Stimulated activated CD4-positive, alpha-beta T cell treated with anti-CD3 and anti-CD28 coated beads, Interleukin-12 subunit alpha, Interleukin-12 subunit beta, amount 100 ng/mL, for 24 hours (primary cell): ENCODE data around the gene DLL3.

Experiments used
- DNase-seq, 2 experiments: peaks; one replicate each; pipeline ENCODE4 v3.0.0-alpha.2; 2020; ENCODE audit warnings: low read depth in 2 of 2

Gene DLL3

DNA sequence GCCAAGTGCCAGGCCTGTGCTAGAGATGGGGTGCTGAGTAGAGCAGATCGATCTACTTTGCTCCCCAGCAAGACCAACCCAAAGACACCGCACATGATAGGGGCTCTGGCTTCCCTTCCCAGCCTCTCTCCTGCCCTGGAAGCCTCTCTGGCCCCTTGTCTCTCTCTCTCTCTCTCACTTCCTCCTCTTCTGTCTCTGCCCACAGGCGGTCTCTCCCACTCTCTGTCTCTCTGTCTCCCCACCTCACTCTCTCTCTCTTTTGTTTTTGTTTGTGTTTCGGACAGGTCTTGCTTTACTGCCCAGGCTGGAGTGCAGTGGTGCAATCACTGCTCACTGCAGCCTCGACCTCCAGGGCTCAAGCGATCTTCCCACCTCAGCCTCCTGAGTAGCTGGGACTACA, 17.5 kb downstream of the DLL3 start:
- no peak for DNase-seq

DNA sequence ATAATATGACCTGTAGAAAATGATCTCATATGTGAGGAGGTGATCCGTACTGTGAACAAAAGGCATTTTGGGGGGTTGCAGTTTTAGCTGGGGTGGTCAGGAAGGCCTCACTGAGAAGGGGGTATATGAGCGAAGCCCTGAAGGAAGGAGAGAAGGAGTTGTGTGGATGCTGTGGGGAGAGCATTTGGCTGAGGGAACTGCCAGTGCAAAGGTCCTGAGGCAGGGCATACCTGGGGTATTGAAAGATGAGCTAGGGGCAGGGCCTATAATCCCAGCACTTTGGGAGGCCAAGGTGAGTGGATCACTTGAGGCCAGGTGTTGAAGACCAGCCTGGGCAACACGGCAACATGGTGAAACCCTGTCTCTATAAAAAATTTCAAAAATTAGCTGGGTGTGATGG, 18.7 kb downstream of the DLL3 start:
- DNase-seq = no peak

DNA sequence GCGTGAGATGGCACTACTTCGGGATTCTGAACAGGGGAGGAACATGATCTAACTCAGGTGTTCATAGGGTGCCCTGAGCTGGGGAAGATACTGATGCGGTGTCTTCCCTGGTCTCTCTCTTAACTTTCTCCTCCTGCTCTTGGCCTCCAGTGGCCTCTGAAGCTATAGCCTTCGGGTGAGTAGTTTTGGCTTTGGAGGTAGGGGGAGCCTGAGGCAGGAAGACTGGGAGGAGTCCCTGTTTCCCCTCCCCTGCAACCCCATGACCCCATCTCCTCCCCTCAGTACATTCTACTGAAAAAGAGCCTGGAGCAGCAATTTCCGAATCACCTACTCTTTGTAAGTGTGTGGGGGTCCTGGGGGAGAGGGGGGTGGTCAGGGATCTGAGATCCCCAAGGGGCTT, 19.7 kb downstream of the DLL3 start:
- DNase-seq = no peak

DNA sequence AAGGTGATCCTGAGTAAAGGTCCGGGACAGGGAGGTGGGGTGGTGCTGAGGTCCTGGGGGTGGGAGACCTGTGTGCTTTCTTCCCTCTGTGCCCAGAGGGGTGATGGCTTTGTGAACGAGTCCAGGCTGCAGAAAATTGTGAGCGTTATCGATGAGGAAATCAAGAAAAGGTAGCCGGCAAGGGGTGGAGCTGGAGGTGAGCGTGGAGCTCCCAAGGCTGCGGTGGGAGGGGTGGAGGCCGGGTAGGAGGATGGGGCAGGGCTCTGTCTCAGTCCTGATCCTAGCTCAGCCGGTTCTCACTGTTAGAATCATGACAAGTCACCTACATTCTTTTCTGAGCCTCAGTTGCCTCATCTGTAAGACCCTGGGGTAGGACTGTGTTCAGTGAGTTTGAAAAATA, 20.2 kb downstream of the DLL3 start:
- no peak for DNase-seq

GRCh38 chr19:39520541-39521484, 22.1 kb downstream of the DLL3 start:
- DNase-seq = no peak

GRCh38 chr19:39524495-39524894, 25.7 kb downstream of the DLL3 start:
- DNase-seq = no peak

DNA sequence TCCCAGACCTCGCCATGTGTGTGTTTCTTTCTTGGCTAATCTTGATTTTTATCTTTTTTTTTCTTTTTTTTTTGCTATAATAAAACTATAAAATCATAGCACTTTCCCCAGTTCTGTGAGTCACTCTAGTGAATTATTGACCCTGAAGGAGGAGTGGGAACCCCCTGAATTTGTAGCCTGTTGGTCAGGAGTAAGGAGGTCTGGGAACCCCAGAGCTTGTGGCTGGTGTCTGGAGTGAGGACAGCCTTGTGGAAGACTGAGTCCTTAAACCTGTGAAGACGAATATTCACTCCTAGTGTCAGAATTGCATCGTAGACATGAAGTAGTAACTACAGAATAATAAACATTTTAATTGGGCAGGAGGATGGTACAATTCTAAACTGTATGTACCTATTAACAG, 26.5 kb downstream of the DLL3 start:
- DNase-seq = no peak

- no peak for DNase-seq
Observed at GRCh38 chr19:39531834-39532232, 33.1 kb downstream of the DLL3 start.

GRCh38 chr19:39532233-39533002, 33.7 kb downstream of the DLL3 start, which contains the start of gene EID2B:
Gene EID2B, minus strand, starts transcription at chr19:39532852. Its CDS starts 50 bp downstream, at chr19:39532802.
- DNase-seq = peak; percentile 91 to 92

DNA sequence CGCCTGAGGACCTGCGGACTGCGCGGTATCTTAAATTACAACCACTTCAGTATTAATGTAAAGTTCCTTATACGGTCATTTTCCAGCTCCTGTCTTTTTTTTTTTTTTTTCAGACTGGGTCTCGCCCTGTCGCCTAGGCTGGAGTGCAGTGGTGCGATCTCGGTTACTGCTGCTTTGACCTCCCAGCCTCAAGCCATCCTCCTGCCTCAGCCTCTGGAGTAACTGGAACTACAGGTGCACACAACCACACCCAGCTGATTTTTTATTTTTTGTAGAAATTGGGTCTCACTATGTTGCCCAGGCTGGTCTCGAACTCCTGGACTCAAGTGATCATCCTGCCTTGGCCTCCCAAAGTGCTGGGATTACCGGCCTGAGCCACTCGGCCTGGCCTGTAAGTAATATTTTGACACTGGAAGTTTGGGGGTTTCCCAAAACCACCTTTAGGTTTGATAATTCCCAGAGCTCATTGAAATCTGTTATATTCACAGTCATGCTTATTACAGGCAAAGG, 34.3 kb downstream of the DLL3 start:
- DNase-seq = no peak

DNA sequence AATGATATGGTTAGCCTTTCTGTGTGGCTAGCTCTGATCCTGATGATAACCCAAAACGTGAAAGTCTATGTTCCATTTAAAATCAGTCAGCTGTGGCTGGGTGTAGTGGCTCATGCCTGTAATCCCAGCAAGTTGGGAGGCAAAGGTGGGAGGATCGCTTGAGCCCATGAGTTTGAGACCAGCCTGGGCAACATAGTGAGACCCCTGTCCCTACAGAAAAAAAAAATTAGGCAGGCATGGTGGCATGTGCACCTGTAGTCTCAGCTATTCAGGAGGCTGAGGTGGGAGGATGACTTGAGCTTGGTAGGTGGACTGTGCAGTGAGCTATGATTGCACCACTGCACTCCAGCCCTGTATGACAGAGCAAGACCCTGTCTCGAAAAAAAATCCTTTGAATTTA, 35.0 kb downstream of the DLL3 start:
- DNase-seq = no peak

- no peak for DNase-seq
Observed at GRCh38 chr19:39539165-39539517, 40.4 kb downstream of the DLL3 start.

DNA sequence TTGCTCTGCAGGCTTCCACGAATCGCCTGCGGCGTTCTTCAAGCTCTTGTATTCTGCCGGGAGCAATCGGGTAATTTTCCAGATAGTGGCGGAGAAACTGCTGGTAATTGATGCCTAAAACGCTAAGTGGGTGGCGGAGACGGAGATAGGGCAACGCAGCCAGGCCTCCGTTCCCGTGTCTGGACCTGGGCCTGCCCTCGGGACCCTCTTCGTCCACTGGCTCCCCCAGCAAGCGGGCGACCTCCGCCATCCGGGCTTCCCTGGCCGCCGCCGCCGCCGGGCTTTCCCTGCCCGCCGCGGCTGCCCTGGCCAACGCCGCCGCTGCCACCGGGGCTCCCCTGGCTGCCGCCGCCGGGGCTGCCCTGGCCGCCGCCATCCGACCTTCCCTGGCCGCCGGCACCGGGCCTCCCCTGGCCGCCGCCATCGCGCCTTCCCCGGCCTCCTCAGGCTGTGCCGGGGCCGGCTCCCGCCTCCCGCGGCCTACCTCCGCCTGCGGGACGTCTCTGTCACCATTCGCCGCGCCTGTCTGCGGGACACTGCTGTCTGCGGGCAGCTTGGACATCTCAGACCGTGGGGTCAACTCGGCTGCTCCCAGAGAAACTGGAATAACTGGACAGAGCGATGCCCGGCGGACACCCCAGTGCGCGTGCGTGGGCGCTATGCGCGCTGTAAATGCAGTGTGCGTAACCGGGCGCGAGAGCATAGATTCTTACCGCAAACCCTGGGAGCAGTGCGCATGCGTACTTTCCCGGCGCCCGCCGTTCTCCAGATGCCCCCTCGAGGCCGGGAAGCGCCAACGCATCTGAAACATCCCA, 41.0 kb downstream of the DLL3 start, which contains the start of gene EID2:
Gene EID2 (minus strand): TSS at position 644 of the 815 bp plus-strand sequence. CDS start 82 bp downstream, at position 562.
- peak; percentile 90 to 91 for DNase-seq

GRCh38 chr19:39540333-39540673, 41.6 kb downstream of the DLL3 start:
- no peak for DNase-seq

GRCh38 chr19:39542206-39542605, 43.5 kb downstream of the DLL3 start:
- no peak for DNase-seq

DNA sequence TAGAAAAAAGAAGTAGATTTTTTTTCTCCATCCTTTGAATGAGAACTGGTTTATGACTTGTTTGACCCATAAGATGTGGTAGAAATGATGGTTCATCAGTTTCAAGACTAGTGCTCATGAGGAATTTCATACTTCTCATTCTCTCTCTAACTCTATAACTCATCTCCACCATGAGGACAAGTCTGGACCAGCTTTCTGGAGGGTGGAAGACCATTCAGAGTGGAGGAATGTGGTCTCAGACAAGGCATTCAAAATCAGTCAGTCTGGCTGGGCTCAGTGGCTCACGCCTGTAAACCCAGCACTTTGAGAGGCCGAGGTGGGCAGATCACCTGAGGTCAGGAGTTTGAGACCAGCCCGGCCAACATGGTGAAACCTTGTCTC, 44.7 kb downstream of the DLL3 start:
- DNase-seq = no peak

GRCh38 chr19:39544226-39544903, 45.6 kb downstream of the DLL3 start:
- no peak for DNase-seq

GRCh38 chr19:39544911-39545310, 46.2 kb downstream of the DLL3 start:
- no peak for DNase-seq

DNA sequence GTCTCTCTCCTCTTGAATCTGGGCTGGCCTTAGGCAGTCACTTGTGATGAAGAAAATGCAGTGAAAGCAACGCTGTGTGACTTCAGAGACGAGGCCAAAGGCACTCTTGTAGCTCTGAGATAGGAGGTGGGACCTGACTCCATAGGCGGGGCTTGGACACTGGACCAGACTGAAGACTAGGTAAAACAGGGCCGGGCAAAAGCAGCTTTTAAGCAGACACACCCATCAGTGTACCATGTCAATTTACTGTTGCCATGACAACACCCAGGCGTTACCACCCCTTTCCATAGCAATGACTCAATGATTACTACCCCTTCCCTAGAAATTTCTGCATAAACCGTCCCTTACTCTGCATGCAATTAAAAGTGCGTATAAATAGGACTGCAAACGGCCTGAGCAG, 47.9 kb downstream of the DLL3 start:
- no peak for DNase-seq

DNA sequence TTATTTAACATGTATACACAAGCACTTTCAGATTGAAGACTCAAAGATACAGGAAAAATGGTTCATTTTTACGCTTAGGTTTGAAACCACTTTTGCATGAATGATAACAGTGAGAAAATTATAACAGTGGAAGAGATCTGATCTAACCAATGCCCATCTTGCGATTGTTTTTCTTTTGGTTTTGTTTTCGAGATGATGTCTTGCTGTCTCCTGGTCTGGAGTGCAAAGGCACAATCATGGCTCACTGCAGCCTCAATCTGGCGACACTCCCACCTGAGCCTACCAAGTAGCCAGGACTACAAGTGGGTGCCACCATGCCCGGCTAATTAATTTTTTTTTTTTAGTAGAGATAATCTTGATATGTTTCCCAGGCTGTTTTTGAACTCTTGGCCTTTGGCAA, 51.5 kb downstream of the DLL3 start:
- no peak for DNase-seq

DNA sequence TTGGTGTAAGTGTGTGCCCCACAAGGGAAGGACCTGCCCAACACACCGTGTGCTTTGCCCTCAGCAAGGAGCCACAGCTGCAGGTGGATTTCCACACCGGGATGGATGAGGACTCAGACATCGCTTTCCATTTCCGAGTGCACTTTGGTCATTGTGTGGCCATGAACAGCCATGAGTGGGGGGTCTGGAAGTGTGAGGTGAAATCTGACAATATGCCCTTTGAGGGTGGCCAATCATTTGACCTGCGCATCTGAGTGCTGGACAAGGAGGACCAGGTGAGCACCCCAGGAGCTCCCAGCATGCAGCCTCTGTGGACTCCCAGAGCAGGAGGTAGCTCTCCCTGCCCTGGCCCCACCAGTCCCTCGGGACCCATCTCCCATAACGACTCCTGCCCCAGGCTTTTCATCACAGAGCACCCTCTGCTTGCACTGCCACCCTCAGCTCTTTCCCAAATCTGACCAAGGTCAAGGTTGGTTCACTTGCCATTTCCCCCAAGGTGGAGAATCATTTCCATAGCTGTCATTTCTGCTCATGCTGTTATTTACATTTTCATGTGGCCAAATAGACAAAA, 54.4 kb downstream of the DLL3 start:
- DNase-seq = no peak
